Type B pancreatic cell (in vitro differentiated cells): ENCODE data around the gene SIGLEC6. TPM values are rescaled to one million over a fixed set of nuclear protein-coding genes. Genes with fewer than 3 reads are reported as not detected.

Experiments used
- DNase-seq: peaks from one replicate; pipeline ENCODE4 v3.0.0; 2021; ENCODE audit warnings: mixed read lengths; ENCODE audit not compliant: unreplicated experiment; ENCODE audit errors: extremely low spot score
- H3K27ac Mint-ChIP-seq: 2 replicates; pipeline ENCODE4 v1.8.0; 2021; ENCODE audit warnings: mild to moderate bottlenecking, mixed read lengths
- H3K27me3 Mint-ChIP-seq: 2 replicates; pipeline ENCODE4 v1.8.0; 2021; ENCODE audit warnings: mixed read lengths
- H3K36me3 Mint-ChIP-seq: 2 replicates; pipeline ENCODE4 v1.8.0; 2021; ENCODE audit warnings: mixed read lengths
- H3K4me1 Mint-ChIP-seq: one replicate; pipeline ENCODE4 v1.8.0; 2021; ENCODE audit warnings: mixed read lengths; ENCODE audit not compliant: unreplicated experiment
- H3K4me3 Mint-ChIP-seq: 2 replicates; pipeline ENCODE4 v1.8.0; 2021; ENCODE audit warnings: mild to moderate bottlenecking, mixed read lengths
- H3K9me3 Mint-ChIP-seq: 2 replicates; pipeline ENCODE4 v1.8.0; 2021; ENCODE audit warnings: mixed read lengths
- CTCF ChIP-seq: fragments of 200-600 bp; sonication (generic); conservative IDR thresholded peaks from 2 replicates; pipeline ENCODE4 v1.5.0; 2021; ENCODE audit warnings: antibody characterized with exemption, mild to moderate bottlenecking
- total RNA-seq: library from RNA; stranded (reverse); gene quantifications from 2 replicates; pipeline ENCODE4 v1.2.1, GENCODE V29; 2021; ENCODE audit warnings: low replicate concordance

The SIGLEC6 gene
- total RNA-seq, 1 donor from 2014 or later = not detected

- no peak for TF ChIP-seq CTCF
- Mint-ChIP-seq H3K4me1 (no peaks in the 10 kb centered on the region), H3K36me3 (no peaks in the 10 kb centered on the region), H3K9me3 (peaks cover 4% of the 10 kb centered on the region), H3K27ac (no peak overlapping the region), H3K27me3 (peaks cover 12% of the 10 kb centered on the region), H3K4me3 (no peak overlapping the region)
- DNase-seq = no peak
Measured at GRCh38 chr19:51547397-51548212, 16.1 kb upstream of the SIGLEC6 start.

GRCh38 chr19:51546650-51547396, 15.4 kb upstream of the SIGLEC6 start:
- H3K36me3 Mint-ChIP-seq = no peaks in the 10 kb centered on the region
- DNase-seq = no peak
- peaks cover 4% of the 10 kb centered on the region for H3K9me3 Mint-ChIP-seq
- H3K4me3 Mint-ChIP-seq = no peak overlapping the region
- no peaks in the 10 kb centered on the region for H3K4me1 Mint-ChIP-seq
- TF ChIP-seq CTCF = no peak
- peaks cover 14% of the 10 kb centered on the region for H3K27me3 Mint-ChIP-seq
- H3K27ac Mint-ChIP-seq = no peak overlapping the region

GRCh38 chr19:51546107-51546649, 14.7 kb upstream of the SIGLEC6 start:
- H3K36me3 Mint-ChIP-seq = no peaks in the 10 kb centered on the region
- no peaks in the 10 kb centered on the region for H3K4me1 Mint-ChIP-seq
- DNase-seq = no peak
- no peak overlapping the region for H3K27ac Mint-ChIP-seq
- no peak overlapping the region for H3K4me3 Mint-ChIP-seq
- peaks cover 16% of the 10 kb centered on the region for H3K27me3 Mint-ChIP-seq
- peaks cover 4% of the 10 kb centered on the region for H3K9me3 Mint-ChIP-seq
- TF ChIP-seq CTCF = no peak

- no peaks in the 10 kb centered on the region for H3K36me3 Mint-ChIP-seq
- no peak overlapping the region for H3K27ac Mint-ChIP-seq
- no peak overlapping the region for H3K4me3 Mint-ChIP-seq
- TF ChIP-seq CTCF = no peak
- H3K27me3 Mint-ChIP-seq = peaks cover 16% of the 10 kb centered on the region
- H3K9me3 Mint-ChIP-seq = peaks cover 4% of the 10 kb centered on the region
- H3K4me1 Mint-ChIP-seq = no peaks in the 10 kb centered on the region
- no peak for DNase-seq
Measured at GRCh38 chr19:51544038-51544437, 12.6 kb upstream of the SIGLEC6 start.

GRCh38 chr19:51542699-51543098, 11.2 kb upstream of the SIGLEC6 start:
- H3K36me3 Mint-ChIP-seq = no peaks in the 10 kb centered on the region
- no peaks in the 10 kb centered on the region for H3K4me1 Mint-ChIP-seq
- H3K27me3 Mint-ChIP-seq = peaks cover 16% of the 10 kb centered on the region
- H3K4me3 Mint-ChIP-seq = no peak overlapping the region
- TF ChIP-seq CTCF = no peak
- no peak for DNase-seq
- H3K9me3 Mint-ChIP-seq = peaks cover 4% of the 10 kb centered on the region
- no peak overlapping the region for H3K27ac Mint-ChIP-seq
